Central memory CD8-positive, alpha-beta T cell (primary cell): ENCODE data around the gene USP40.

ENCODE experiments used
- ATAC-seq: fragments of 150-1000 bp; cut with Tn5 transposase; replicated peaks from 2 replicates; pipeline ENCODE4 v1.10.0; 2022; ENCODE audit warnings: mild to moderate bottlenecking, moderate FRiP score, moderate number of reproducible peaks; ENCODE audit not compliant: poor library complexity, severe bottlenecking; ENCODE audit errors: extremely low read depth
- DNase-seq, 2 donors: peaks; one replicate each; pipeline ENCODE4 v3.0.0; 2021; ENCODE audit warnings: low spot score in 2 of 2
- H3K27ac Mint-ChIP-seq: one replicate; pipeline ENCODE4 v1.8.0; 2022; ENCODE audit warnings: low read depth, mild to moderate bottlenecking, moderate library complexity, mixed read lengths
- H3K27me3 Mint-ChIP-seq: one replicate; pipeline ENCODE4 v1.8.0; 2022; ENCODE audit warnings: mixed read lengths
- H3K36me3 Mint-ChIP-seq: one replicate; pipeline ENCODE4 v1.8.0; 2022; ENCODE audit warnings: mild to moderate bottlenecking, moderate library complexity, mixed read lengths; ENCODE audit not compliant: insufficient read depth
- H3K4me1 Mint-ChIP-seq: one replicate; pipeline ENCODE4 v1.8.0; 2022; ENCODE audit warnings: mixed read lengths
- H3K4me3 Mint-ChIP-seq: one replicate; pipeline ENCODE4 v1.8.0; 2022; ENCODE audit warnings: mild to moderate bottlenecking, moderate library complexity, mixed read lengths
- H3K9me3 Mint-ChIP-seq: one replicate; pipeline ENCODE4 v1.8.0; 2022; ENCODE audit warnings: mixed read lengths

USP40 gene

DNA sequence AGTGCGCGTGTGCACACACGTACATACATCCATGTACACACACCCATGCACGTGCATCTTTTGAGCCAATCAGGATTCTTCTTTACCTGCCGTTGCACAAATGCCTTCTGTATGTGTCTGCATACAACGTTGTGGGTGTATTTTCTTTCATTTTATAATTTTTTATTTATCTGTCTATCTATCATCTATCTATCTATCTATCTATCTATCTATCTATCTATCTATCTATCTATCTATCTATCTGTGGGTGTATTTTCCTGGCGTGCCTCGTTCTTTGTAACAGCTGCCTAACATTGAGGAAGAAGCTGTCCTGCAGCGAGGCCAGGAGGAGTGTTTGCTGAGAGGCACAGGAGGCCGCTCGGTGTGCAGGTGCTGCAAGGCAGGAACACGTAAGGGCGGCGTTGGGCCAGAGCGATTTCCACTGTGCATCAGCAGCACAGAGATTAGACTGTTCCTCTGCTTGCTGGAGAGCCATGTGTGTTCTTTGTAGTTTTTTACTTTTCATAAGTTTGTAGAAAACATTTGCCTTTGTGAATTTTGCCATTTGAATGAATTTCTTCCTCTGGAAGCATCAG lies 127.9 kb downstream of the USP40 start:
- no peaks in the 10 kb centered on the region for H3K9me3 Mint-ChIP-seq
- H3K36me3 Mint-ChIP-seq: peaks cover 28% of the 10 kb centered on the region
- peaks cover 13% of the 10 kb centered on the region for H3K4me1 Mint-ChIP-seq
- no peak overlapping the region for H3K27ac Mint-ChIP-seq
- no peak for ATAC-seq
- no peaks in the 10 kb centered on the region for H3K27me3 Mint-ChIP-seq
- H3K4me3 Mint-ChIP-seq: no peak overlapping the region
- no peak for DNase-seq

DNA sequence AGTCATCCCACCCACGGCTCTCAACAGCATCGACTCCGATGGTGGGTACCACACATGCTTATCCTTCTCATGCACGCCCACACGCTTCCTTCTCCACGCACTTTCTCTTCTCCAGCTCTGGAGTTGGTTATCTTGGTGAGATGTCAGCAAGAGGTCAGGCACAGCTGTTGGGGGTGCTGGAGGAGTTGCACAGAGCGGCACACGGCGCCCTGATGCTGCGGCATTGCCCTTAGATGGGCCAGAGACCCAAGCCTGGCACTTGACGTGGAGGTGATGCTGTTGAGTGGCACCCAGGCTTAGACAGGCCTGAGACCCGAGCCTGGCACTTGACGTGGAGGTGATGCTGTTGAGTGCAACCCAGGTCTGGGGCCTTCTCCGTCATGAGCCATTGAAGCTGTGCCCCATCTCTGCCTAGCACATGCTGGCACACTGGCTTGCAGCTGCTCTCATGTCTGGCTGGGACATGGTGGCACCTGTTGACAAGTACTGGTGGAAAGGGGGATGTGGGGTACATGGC lies 129.1 kb downstream of the USP40 start:
- DNase-seq (no peak), ATAC-seq (no peak)
- no peak overlapping the region for H3K27ac Mint-ChIP-seq
- peaks cover 26% of the 10 kb centered on the region for H3K36me3 Mint-ChIP-seq
- H3K4me1 Mint-ChIP-seq: peaks cover 6% of the 10 kb centered on the region
- no peaks in the 10 kb centered on the region for H3K9me3 Mint-ChIP-seq
- H3K4me3 Mint-ChIP-seq: no peak overlapping the region
- H3K27me3 Mint-ChIP-seq: no peaks in the 10 kb centered on the region

DNA sequence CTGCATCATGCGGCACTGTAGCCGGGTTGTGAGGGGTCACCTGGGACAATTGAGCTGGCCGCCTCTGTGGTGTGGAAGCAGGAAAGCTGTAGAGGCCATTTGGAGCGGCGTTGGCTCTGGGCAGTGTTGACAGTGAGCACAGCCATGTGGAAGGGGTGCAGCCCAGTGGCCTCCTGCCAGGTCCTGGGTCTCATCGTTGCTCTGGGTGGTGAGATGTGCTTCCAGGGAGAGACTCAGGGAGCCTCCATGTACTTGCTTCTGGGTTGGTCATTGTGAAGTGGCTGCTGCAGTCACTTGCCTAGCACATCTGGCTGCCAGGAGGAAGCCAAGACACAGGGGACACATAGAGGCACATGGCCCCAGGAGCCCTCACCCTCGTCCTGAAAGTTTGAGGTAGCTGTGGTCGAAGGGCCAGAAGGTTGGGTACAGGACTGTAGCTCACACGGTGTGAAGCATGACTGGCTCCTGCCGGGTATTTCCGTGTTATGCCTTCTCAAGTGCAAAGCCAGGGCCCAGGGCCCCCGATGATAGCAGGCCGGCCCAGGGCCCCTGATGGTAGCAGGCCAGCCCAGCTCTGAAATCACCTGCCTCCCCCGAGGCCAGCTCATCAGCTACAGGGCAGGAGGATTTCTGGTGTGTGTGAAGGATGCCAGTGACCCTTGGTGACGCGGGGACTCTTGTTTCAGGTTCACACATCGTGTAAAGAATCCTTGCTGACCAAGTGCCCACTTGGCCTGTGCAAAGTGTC lies 129.7 kb downstream of the USP40 start:
- H3K9me3 Mint-ChIP-seq: no peaks in the 10 kb centered on the region
- H3K4me1 Mint-ChIP-seq: peaks cover 6% of the 10 kb centered on the region
- no peak overlapping the region for H3K4me3 Mint-ChIP-seq
- H3K27ac Mint-ChIP-seq: no peak overlapping the region
- ATAC-seq (no peak), DNase-seq (no peak)
- H3K27me3 Mint-ChIP-seq: no peaks in the 10 kb centered on the region
- H3K36me3 Mint-ChIP-seq: peaks cover 25% of the 10 kb centered on the region

DNA sequence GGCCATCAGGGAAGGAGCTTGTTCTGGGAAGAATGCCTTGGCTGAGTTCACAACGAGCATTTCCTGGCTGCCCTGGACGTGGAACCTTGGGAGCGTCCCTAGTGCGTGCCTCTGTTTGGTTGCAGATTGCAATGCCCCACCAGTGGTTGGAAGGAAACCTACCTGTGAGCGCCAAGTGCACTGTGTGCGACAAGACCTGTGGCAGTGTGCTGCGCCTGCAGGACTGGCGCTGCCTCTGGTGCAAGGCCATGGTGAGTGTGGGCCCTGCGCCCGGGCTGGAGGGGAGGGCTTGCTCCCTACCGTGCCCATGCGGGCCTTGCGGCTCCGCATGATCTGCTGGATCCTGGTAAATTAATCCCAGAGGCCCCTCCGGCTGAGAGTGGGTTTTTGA lies 130.4 kb downstream of the USP40 start:
- H3K36me3 Mint-ChIP-seq: peaks cover 23% of the 10 kb centered on the region
- H3K27ac Mint-ChIP-seq: no peak overlapping the region
- DNase-seq: no peak
- H3K4me3 Mint-ChIP-seq: no peak overlapping the region
- H3K27me3 Mint-ChIP-seq: no peaks in the 10 kb centered on the region
- ATAC-seq: no peak
- no peaks in the 10 kb centered on the region for H3K9me3 Mint-ChIP-seq
- peaks cover 5% of the 10 kb centered on the region for H3K4me1 Mint-ChIP-seq

DNA sequence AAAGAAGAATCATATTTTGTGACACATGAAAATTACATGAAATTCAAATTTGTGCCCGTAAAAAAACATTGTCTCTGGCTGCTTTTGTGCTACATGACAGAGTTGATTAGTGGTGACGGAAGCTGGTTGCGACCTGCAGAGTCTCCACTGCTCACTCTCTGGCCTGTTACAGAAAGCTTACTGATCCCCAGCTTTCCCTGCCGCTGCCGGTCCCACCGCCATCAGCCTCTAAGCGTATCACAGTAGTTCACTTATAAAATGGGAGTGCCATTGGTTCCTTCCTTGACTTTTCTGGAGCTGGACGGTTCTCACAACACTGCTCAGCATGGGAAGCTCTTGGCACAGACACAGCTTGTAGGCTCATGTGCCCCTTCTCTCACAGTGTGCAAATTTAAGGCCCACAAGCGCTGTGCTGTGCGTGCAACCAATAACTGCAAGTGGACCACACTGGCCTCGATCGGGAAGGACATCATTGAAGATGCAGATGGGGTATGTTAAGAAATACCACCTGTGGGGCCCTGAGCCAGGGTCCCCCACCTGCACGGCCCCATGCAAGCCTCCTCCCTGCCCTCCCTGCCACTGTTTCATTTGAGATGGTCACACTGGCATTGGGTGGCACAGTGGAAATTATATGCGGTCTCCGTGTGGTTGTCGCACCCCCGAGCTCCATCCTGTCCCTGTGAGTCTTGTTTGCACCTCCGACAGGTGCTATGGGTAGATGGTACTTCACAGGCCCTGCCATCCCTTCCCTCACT lies 131.0 kb downstream of the USP40 start:
- H3K4me1 Mint-ChIP-seq: no peaks in the 10 kb centered on the region
- peaks cover 20% of the 10 kb centered on the region for H3K36me3 Mint-ChIP-seq
- ATAC-seq (no peak), DNase-seq (no peak)
- H3K27me3 Mint-ChIP-seq: no peaks in the 10 kb centered on the region
- H3K4me3 Mint-ChIP-seq: no peak overlapping the region
- no peak overlapping the region for H3K27ac Mint-ChIP-seq
- no peaks in the 10 kb centered on the region for H3K9me3 Mint-ChIP-seq

GRCh38 chr2:233434666-233435330 lies 131.8 kb downstream of the USP40 start:
- DNase-seq: no peak
- H3K36me3 Mint-ChIP-seq: peaks cover 20% of the 10 kb centered on the region
- no peaks in the 10 kb centered on the region for H3K9me3 Mint-ChIP-seq
- ATAC-seq: no peak
- H3K27me3 Mint-ChIP-seq: no peaks in the 10 kb centered on the region
- no peak overlapping the region for H3K4me3 Mint-ChIP-seq
- peaks cover 6% of the 10 kb centered on the region for H3K4me1 Mint-ChIP-seq
- H3K27ac Mint-ChIP-seq: no peak overlapping the region

- H3K4me1 Mint-ChIP-seq: peaks cover 15% of the 10 kb centered on the region
- H3K9me3 Mint-ChIP-seq: no peaks in the 10 kb centered on the region
- H3K4me3 Mint-ChIP-seq: no peak overlapping the region
- no peaks in the 10 kb centered on the region for H3K27me3 Mint-ChIP-seq
- no peak for DNase-seq
- peaks cover 12% of the 10 kb centered on the region for H3K36me3 Mint-ChIP-seq
- no peak overlapping the region for H3K27ac Mint-ChIP-seq
- ATAC-seq: no peak
These were observed 132.8 kb downstream of the USP40 start for GRCh38 chr2:233433794-233434193.

DNA sequence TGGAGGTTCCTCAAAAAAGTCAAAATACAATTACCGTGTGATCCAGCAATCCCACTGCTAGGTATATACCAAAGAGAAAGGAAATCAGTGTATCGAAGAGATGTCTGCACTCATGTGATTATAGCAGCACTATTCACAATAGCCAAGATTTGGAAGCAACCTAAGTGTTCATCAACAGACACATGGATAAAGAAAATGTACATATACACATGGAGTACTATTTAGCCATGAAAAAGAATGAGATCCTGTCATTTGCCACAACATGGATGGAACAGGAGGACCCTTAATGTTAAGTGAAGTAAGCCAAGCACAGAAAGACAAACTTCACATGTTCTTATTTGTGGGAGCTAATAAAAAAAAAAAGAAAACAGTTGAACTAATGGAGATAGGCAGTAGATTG lies 133.6 kb downstream of the USP40 start:
- peak overlapping the region; percentile 63 for H3K27ac Mint-ChIP-seq
- no peaks in the 10 kb centered on the region for H3K27me3 Mint-ChIP-seq
- H3K9me3 Mint-ChIP-seq: no peaks in the 10 kb centered on the region
- H3K4me1 Mint-ChIP-seq: peaks cover 17% of the 10 kb centered on the region
- peaks cover 11% of the 10 kb centered on the region for H3K36me3 Mint-ChIP-seq
- H3K4me3 Mint-ChIP-seq: no peak overlapping the region
- ATAC-seq (no peak), DNase-seq (no peak)

- Mint-ChIP-seq H3K9me3 (no peaks in the 10 kb centered on the region), H3K27ac (no peak overlapping the region), H3K4me1 (peaks cover 38% of the 10 kb centered on the region), H3K27me3 (no peaks in the 10 kb centered on the region), H3K36me3 (peaks cover 5% of the 10 kb centered on the region), H3K4me3 (no peak overlapping the region)
- ATAC-seq: no peak
- no peak for DNase-seq
These were observed 135.9 kb downstream of the USP40 start for GRCh38 chr2:233430651-233431050.

DNA sequence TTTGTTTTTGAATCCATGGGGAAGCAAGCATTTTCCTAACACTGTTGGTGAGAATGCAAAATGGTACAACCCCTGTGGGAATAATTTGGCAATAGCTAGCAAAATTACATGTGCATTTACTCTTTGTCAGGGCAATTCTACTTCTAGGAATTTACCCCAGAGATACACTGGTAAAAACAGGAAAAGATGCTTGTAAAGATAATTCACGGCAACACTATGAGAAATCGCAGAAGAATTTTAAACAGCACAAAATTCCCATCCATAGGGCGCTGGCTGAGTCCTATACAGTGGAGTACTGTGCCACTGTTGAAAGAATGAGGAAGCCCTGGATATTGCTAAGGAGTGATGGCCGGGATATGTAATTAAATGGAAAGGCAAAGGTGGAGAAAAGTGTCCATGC lies 136.5 kb downstream of the USP40 start:
- DNase-seq (no peak), ATAC-seq (no peak)
- H3K27ac Mint-ChIP-seq: no peak overlapping the region
- H3K36me3 Mint-ChIP-seq: peaks cover 3% of the 10 kb centered on the region
- no peak overlapping the region for H3K4me3 Mint-ChIP-seq
- no peaks in the 10 kb centered on the region for H3K9me3 Mint-ChIP-seq
- peaks cover 39% of the 10 kb centered on the region for H3K4me1 Mint-ChIP-seq
- no peaks in the 10 kb centered on the region for H3K27me3 Mint-ChIP-seq

GRCh38 chr2:233429175-233429897 lies 137.2 kb downstream of the USP40 start:
- H3K27ac Mint-ChIP-seq: no peak overlapping the region
- H3K27me3 Mint-ChIP-seq: no peaks in the 10 kb centered on the region
- DNase-seq (no peak), ATAC-seq (no peak)
- peaks cover 2% of the 10 kb centered on the region for H3K36me3 Mint-ChIP-seq
- H3K9me3 Mint-ChIP-seq: no peaks in the 10 kb centered on the region
- peaks cover 40% of the 10 kb centered on the region for H3K4me1 Mint-ChIP-seq
- no peak overlapping the region for H3K4me3 Mint-ChIP-seq

- DNase-seq: no peak
- peaks cover 2% of the 10 kb centered on the region for H3K36me3 Mint-ChIP-seq
- H3K27ac Mint-ChIP-seq: no peak overlapping the region
- ATAC-seq: no peak
- H3K9me3 Mint-ChIP-seq: no peaks in the 10 kb centered on the region
- no peak overlapping the region for H3K4me3 Mint-ChIP-seq
- no peaks in the 10 kb centered on the region for H3K27me3 Mint-ChIP-seq
- peaks cover 49% of the 10 kb centered on the region for H3K4me1 Mint-ChIP-seq
These were observed 138.1 kb downstream of the USP40 start for GRCh38 chr2:233428438-233428837.
